HG02610 (cell line): Measurements from ENCODE around the gene CNTNAP3.
"Not testable (repeated sequence)": the region's sequence is repeated elsewhere in the genome, so short reads cannot be mapped to it uniquely, and the experiment has no call there.

Experiments
- ATAC-seq: cut with Tn5 transposase; IDR thresholded peaks from one replicate; pipeline ENCODE4 v1.9.1; 2021; ENCODE audit warnings: mild to moderate bottlenecking, moderate library complexity; ENCODE audit not compliant: unreplicated experiment

Gene CNTNAP3

GRCh38 chr9:39078621-39079256 lies 209.2 kb downstream of the CNTNAP3 start:
- ATAC-seq: peak; percentile 35

GRCh38 chr9:39073537-39073936 lies 214.4 kb downstream of the CNTNAP3 start:
- not testable (repeated sequence) for ATAC-seq

GRCh38 chr9:39067683-39068082 lies 220.3 kb downstream of the CNTNAP3 start:
- not testable (repeated sequence) for ATAC-seq

GRCh38 chr9:39062966-39063365 lies 225.0 kb downstream of the CNTNAP3 start:
- not testable (repeated sequence) for ATAC-seq

GRCh38 chr9:39054453-39054852 lies 233.5 kb downstream of the CNTNAP3 start:
- ATAC-seq: not testable (repeated sequence)

GRCh38 chr9:39046833-39047232 lies 241.1 kb downstream of the CNTNAP3 start:
- ATAC-seq: not testable (repeated sequence)

- not testable (repeated sequence) for ATAC-seq
These were observed 245.6 kb downstream of the CNTNAP3 start for GRCh38 chr9:39042352-39042803.

GRCh38 chr9:39041774-39042173 lies 246.2 kb downstream of the CNTNAP3 start:
- ATAC-seq: not testable (repeated sequence)

GRCh38 chr9:39039148-39039547 lies 248.8 kb downstream of the CNTNAP3 start:
- not testable (repeated sequence) for ATAC-seq

GRCh38 chr9:39038221-39038620 lies 249.7 kb downstream of the CNTNAP3 start:
- ATAC-seq: not testable (repeated sequence)

GRCh38 chr9:39033849-39034248 lies 254.1 kb downstream of the CNTNAP3 start:
- not testable (repeated sequence) for ATAC-seq

- ATAC-seq: peak; percentile 51
These were observed 257.6 kb downstream of the CNTNAP3 start for GRCh38 chr9:39030204-39031019.

GRCh38 chr9:39028855-39029254 lies 259.1 kb downstream of the CNTNAP3 start:
- not testable (repeated sequence) for ATAC-seq

- not testable (repeated sequence) for ATAC-seq
These were observed 259.8 kb downstream of the CNTNAP3 start for GRCh38 chr9:39028168-39028567.

- ATAC-seq: not testable (repeated sequence)
These were observed 261.9 kb downstream of the CNTNAP3 start for GRCh38 chr9:39025911-39026588.
